Psoas muscle (tissue), 8 donors: ENCODE data around the gene AADACL4. TPM values are rescaled to one million over a fixed set of nuclear protein-coding genes. Genes with fewer than 3 reads are reported as not detected.

ENCODE experiments used
- ATAC-seq, 4 donors: fragments of 200-7000 bp; cut with Tn5 transposase; one replicate each; pipeline ENCODE4 v1.9.1; 2020; ENCODE audit warnings: moderate library complexity in 3 of 4, mild to moderate bottlenecking in 2 of 4
- DNase-seq, 2 donors: peaks; one replicate each; pipeline ENCODE4 v3.0.0-alpha.2; 2020
- H3K27ac ChIP-seq: fragments of 200-600 bp; one replicate; pipeline ENCODE4 v1.8.0; 2022
- H3K27me3 ChIP-seq, 3 donors: fragments of 200-600 bp in 1 of 3; one replicate each; pipeline versions ENCODE4 v1.6.1 to v1.8.0; 2013 to 2022; ENCODE audit warnings: low read length in 2 of 3, mild to moderate bottlenecking in 2 of 3, moderate library complexity in 1 of 3; ENCODE audit not compliant: insufficient read depth in 3 of 3
- H3K36me3 ChIP-seq, 2 donors: fragments of 200-600 bp in 1 of 2; one replicate each; pipeline versions ENCODE4 v1.6.1 to v1.8.0; 2013 to 2022; ENCODE audit warnings: low read depth in 1 of 2, mild to moderate bottlenecking in 1 of 2, moderate library complexity in 1 of 2; ENCODE audit not compliant: insufficient read depth in 1 of 2
- H3K4me1 ChIP-seq: fragments of 200-600 bp; one replicate; pipeline ENCODE4 v1.8.0; 2022
- H3K4me3 ChIP-seq: fragments of 200-600 bp; one replicate; pipeline ENCODE4 v1.8.0; 2022; ENCODE audit warnings: mild to moderate bottlenecking
- H3K9me3 ChIP-seq: fragments of 200-600 bp; one replicate; pipeline ENCODE4 v1.8.0; 2022
- CTCF ChIP-seq: fragments of 200-600 bp; IDR thresholded peaks from one replicate; pipeline ENCODE4 v1.8.0; 2022; ENCODE audit warnings: antibody characterized with exemption
- WGBS, 3 donors: extraction: QIAGEN DNeasy Blood & Tissue Kit; methylation state at CpG; one replicate each; pipeline versions ENCODE4 v1.1.6 to v1.1.7; 2013; 5-methylcytosine and 5-hydroxymethylcytosine counted together
- intact Hi-C, 2 donors: fragments of 100-400 bp; cut with DNase I; formaldehyde crosslinking; loops; one replicate each; pipeline versions ENCODE4 v1.11.0 to v1.14.2; 2022
- polyA plus RNA-seq, 3 donors: library from polyadenylated mRNA; stranded (reverse); fragments of 200-250 nt; gene quantifications; one replicate each; pipeline ENCODE4 v1.2.3, GENCODE V29; 2013
- total RNA-seq, 4 donors: library from RNA; stranded (reverse); fragmentation: NEBNext Ultra II Directional in 2 of 4; extraction: Animal tissue kit (Norgen Biotek cat#: 25700) in 2 of 4; gene quantifications; one replicate each; pipeline versions ENCODE4 v1.2.1 to v1.2.4, GENCODE V29; 2021 to 2023
- donor health status: healthy with polysubstance abuse.
- donor health status: DM: no; HTN: no; CAD: no; lungs with moderate emphysema.
- donor health status: Bipolar disorder and iron deficiency.
- donor health status: healthy.
- donor health status: DM: yes; HTN: yes; CAD: no.
- donor health status: DM: no; HTN: no; CAD: no.
- donor health status: DM: no; HTN: no; CAD: no.
- donor health status: DM: yes; HTN: yes; CAD: no.

The AADACL4 gene
- total and polyA plus RNA-seq, 7 donors, result not detected

- peak overlapping the region; percentile 62 for H3K27ac ChIP-seq
- TF ChIP-seq CTCF, result no peak
- H3K4me1 ChIP-seq, result no peaks in the 10 kb centered on the region
- DNase-seq (peak in 1 of 2 donors; percentile 19), ATAC-seq (no peak)
- H3K36me3 ChIP-seq, result no peaks in the 10 kb centered on the region
- no peak overlapping the region for H3K4me3 ChIP-seq
- 73 to 82% (median 76%) methylated on average over 18 of the region's 18 CpGs for WGBS, 3 donors
- H3K27me3 ChIP-seq, result peaks cover 0 to 2% (median 0%) of the 10 kb centered on the region in 3 donors
- peaks cover 9% of the 10 kb centered on the region for H3K9me3 ChIP-seq
- intact Hi-C loops, result no loop called here
These were observed 9.1 kb upstream of the AADACL4 start for GRCh38 chr1:12634696-12635202.

GRCh38 chr1:12636098-12636950 lies 7.6 kb upstream of the AADACL4 start:
- Histone ChIP-seq H3K4me3 (no peak overlapping the region), H3K27me3 (peaks cover 0 to 2% (median 0%) of the 10 kb centered on the region in 3 donors), H3K27ac (peak overlapping the region; percentile 60), H3K4me1 (no peaks in the 10 kb centered on the region), H3K36me3 (no peaks in the 10 kb centered on the region), H3K9me3 (peaks cover 21% of the 10 kb centered on the region)
- ATAC-seq, result peak; percentile 30 to 66 (median 45)
- 53 to 59% (median 57%) methylated on average over 15 of the region's 15 CpGs for WGBS, 3 donors
- intact Hi-C loops, result no loop called here
- peak; percentile 45 to 77 for DNase-seq
- TF ChIP-seq CTCF, result no peak

GRCh38 chr1:12637693-12638092 lies 6.2 kb upstream of the AADACL4 start:
- Histone ChIP-seq H3K27ac (no peak overlapping the region), H3K4me1 (no peaks in the 10 kb centered on the region), H3K9me3 (peaks cover 21% of the 10 kb centered on the region), H3K27me3 (peaks cover 0 to 2% (median 0%) of the 10 kb centered on the region in 3 donors), H3K36me3 (no peaks in the 10 kb centered on the region), H3K4me3 (no peak overlapping the region)
- intact Hi-C loops, result no loop called here
- no peak for ATAC-seq
- no peak for TF ChIP-seq CTCF
- WGBS, 3 donors, result 70 to 81% (median 76%) methylated on average over 8 of the region's 8 CpGs
- DNase-seq, result peak in 1 of 2 donors; percentile 8

GRCh38 chr1:12640237-12640957 lies 3.5 kb upstream of the AADACL4 start:
- Histone ChIP-seq H3K27me3 (no peaks in the 10 kb centered on the region), H3K9me3 (peaks cover 21% of the 10 kb centered on the region), H3K4me3 (no peak overlapping the region), H3K36me3 (no peaks in the 10 kb centered on the region), H3K4me1 (no peaks in the 10 kb centered on the region), H3K27ac (no peak overlapping the region)
- DNase-seq, result peak in 1 of 2 donors; percentile 5
- 85 to 91% (median 87%) methylated on average over 7 of the region's 7 CpGs for WGBS, 3 donors
- intact Hi-C loops, result no loop called here
- ATAC-seq, result no peak
- TF ChIP-seq CTCF, result no peak
